Right forelimb (tissue), 1 donor: ENCODE measurements around the gene HOXA5.

Source experiments
- DNase-seq: peaks from one replicate; pipeline ENCODE4 v3.0.0-alpha.2; 2018

Gene HOXA5

GRCh38 chr7:27104341-27105058 lies 39.0 kb downstream of the HOXA5 start:
- no peak for DNase-seq

DNA sequence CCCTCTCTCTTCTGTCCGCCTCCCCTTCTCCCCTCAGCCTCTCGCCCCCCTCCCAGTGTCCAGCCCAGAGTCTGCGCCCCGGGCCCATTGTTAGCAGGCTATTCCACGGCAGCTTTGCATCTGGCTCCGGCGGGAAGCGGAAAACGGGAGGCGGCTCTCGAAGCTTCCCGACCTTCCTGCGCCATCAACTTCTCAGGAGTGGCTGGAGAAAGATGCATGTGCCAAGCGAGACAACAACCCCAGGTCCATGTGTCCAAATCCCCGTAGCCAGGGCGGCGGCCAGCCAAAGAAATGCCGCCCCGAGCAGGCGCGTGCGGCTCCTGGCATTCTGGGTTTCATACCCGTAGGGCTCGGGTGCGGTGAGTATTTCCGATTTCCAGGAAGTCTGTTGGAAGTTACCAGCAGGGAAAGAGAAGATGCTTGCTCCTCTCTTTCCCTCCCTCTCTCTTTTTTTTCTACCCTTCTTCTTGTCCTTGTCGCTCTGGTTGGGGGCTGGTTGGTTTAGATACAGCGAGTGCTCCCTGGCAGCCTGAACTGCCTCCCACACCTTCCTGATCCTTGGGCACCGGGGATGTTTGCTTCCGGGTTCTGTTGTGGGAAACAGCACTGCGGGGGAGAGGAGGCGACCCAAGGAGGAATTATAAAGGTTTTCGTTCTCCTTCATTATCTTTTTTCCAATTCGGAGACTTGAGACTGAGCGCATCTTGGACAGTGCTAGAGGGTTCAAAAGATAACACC lies 39.8 kb downstream of the HOXA5 start:
- DNase-seq, result no peak

DNA sequence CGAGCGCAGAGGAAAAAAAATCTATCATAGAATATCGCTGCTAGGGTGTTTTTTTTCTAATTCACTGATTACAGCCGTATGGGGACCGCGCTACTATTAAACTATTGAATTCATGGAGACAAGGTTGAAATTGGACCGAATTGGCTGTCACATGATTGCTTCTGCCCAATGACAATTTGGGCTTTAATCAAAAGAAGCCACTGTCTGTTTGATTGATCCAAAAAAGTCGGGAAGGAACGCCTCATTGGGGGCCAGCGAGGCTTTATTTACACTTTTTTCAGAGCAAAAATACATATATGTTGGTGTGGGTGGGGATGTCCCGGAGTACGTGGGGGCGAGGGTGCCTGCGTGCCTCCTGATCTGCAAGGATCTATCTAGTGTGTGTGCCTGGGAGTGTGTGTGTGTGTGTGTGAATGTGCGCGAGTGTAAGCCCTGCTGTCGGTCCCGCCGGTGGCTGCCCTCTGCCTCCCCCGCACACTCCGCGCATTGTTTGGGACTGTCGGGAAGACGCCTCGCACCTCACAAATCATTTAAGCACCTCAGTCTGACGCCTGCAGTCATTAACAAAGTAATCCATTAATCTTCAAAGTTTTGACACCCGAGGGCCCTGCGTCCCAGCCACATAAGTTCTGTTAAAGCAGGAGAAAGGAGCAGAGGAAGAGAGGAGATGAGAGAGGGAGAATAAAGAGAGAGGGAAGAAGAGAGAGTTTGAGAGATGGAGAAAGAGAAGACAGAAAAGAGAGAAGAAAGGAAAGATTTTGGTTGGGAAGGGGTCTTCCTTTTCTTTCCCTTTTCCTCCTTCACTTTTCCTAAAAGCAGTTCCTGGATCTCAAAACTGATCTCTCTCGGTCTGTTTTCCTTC lies 40.7 kb downstream of the HOXA5 start, which contains the start of gene HOXA2:
Gene HOXA2, minus strand, starts transcription at position 103 of the 862 bp plus-strand sequence. CDS start 183 bp downstream, outside the sequence.
- DNase-seq, result no peak

DNA sequence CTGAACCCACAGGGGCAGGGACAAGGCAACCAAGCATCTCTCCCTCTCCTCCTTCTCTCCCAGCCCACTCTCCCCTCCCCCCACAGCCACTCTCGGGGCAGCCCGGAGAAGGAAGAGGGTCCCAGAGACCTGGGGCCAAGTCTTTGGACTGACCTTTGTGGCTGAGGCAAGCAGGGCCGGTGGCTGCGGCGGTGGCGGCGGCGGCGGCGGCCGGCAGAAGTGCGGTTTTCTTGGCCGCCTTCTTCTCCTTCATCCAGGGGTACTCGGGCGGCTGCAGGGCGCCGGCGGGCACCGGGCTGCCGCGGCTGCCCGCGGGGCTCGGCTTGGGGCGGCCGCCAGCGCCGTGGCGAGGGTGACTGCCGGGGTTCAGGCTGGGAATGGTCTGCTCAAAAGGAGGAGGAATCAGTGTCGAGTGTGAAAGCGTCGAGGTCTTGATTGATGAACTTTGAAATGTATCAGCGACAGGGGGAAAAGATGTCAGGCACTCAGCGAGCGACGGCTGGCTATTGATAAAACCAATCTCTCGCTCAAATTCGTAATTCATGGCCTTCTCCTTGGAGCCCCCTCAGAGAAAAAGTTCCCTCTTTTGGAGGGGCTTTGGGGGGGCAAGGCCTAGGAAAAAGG lies 41.4 kb downstream of the HOXA5 start:
- DNase-seq, result no peak

DNA sequence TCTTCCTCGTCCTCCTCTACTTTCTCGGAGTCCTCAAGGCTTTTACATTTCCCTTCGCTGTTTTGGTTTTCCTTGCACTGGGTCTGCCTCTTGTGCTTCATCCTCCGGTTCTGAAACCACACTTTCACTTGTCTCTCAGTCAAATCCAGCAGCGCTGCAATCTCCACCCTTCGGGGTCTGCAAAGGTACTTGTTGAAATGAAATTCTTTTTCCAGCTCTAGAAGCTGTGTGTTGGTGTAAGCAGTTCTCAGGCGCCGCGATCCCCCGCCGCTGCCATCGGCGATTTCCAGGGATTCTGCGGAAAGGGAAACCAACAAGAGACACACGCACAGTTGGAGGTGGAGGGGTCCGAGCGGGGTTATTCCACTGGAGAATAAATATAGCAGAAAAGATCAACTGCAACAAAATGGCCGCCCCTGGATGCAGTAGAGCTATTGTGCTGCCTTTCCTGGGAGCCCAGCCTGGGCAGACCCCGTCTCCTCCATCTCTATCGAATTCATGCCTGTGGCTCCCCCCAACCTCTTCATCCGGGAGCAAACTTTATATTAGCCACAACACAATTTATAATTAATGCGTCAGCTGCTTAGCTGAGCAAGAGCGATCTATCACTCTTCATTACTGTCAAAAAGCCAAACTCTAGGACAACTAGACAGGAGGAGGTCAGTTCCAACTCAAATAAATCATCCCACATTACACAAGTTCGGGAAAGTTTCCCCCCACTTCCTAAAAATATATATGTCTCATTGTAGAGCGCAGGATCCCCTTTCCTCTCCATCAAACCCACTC lies 42.1 kb downstream of the HOXA5 start:
- DNase-seq, result no peak

GRCh38 chr7:27100694-27101170 lies 42.7 kb downstream of the HOXA5 start:
- no peak for DNase-seq

- DNase-seq, result no peak
These were observed 43.8 kb downstream of the HOXA5 start for GRCh38 chr7:27099453-27100370.

- peak; percentile 63 for DNase-seq
These were observed 44.7 kb downstream of the HOXA5 start for GRCh38 chr7:27098578-27099451.

- no peak for DNase-seq
These were observed 45.5 kb downstream of the HOXA5 start for GRCh38 chr7:27097686-27098577.

GRCh38 chr7:27096768-27097514 lies 46.5 kb downstream of the HOXA5 start:
- DNase-seq, result peak; percentile 70

DNA sequence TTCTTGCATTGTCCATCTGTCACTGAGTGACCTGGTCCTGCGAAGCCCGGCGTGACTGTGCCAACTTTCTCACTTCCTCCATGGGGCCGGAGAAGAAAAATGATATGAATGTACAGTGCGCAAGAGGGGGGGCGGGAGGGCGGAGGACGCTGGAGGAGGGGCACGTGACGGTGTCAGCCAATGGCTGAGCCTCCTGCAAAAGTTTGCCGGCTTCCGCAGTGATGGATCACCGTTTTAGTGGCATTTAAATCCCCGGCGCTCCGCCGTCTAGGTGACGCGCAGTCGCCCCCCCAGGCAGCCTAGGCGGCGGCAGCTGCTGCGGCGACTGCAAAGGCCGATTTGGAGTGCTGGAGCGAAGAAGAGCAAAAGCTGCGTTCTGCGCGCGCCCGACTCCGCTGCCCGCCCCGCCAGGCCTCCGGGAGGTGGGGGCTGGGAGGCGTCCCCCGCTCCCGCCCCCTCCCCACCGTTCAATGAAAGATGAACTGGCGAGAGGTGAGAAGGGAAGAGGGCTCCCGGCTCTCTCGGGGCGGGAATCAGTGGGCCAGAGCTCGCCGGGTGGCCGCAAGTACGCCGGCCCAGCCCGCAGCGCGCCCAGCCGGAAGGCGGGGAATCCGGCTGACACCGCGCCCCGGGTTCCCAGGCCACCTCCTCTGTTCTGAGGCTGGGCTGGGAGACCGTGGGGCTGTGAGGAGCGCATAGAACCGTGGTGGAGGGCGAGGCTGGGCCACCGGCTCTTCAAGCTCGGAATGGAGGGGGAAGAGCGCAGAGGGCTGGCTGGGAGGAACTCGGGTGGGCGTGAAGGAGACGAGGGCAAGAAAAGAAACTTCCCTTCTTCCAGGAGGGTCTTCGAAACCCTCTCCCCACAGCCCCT lies 47.3 kb downstream of the HOXA5 start, which contains the start of gene HOXA1:
Gene HOXA1, minus strand, starts transcription at position 104 of the 871 bp plus-strand sequence. Its CDS starts 88 bp downstream, at position 16.
- DNase-seq, result peak; percentile 83

DNA sequence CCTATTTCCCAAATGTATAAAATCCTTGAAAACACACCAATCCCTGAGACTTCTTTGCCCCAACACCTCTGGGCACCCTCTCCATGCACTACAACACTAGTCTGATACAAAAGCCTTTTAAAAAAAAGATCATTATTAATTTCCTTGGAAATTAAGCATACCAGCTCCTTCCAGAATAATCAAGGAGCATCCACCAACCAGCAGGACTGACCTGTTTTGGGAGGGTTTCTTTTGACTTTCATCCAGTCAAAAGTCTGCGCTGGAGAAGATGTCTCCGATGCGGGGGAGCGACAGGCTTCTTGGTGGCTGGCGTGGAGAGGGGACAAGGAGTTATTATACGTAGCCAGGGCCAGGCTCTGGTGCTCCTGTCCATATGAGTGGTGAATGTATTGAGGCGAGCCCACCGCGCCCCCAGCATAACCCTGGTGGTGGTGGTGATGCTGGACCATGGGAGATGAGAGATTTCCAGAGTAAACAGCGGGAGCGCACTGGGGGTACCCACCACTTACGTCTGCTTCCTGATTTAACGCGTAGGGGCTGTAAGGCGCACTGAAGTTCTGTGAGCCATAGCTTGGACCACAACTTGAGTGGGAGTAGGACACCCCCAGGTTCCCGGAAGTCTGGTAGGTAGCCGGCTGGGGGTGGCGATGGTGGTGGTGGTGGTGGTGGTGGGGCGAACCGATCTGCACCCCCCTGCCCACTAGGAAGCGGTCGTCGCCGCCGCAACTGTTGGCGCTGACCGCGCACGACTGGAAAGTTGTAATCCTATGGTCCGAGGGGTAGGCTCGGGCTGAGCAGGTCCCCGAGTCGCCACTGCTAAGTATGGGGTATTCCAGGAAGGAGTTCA lies 48.2 kb downstream of the HOXA5 start:
- DNase-seq, result no peak

DNA sequence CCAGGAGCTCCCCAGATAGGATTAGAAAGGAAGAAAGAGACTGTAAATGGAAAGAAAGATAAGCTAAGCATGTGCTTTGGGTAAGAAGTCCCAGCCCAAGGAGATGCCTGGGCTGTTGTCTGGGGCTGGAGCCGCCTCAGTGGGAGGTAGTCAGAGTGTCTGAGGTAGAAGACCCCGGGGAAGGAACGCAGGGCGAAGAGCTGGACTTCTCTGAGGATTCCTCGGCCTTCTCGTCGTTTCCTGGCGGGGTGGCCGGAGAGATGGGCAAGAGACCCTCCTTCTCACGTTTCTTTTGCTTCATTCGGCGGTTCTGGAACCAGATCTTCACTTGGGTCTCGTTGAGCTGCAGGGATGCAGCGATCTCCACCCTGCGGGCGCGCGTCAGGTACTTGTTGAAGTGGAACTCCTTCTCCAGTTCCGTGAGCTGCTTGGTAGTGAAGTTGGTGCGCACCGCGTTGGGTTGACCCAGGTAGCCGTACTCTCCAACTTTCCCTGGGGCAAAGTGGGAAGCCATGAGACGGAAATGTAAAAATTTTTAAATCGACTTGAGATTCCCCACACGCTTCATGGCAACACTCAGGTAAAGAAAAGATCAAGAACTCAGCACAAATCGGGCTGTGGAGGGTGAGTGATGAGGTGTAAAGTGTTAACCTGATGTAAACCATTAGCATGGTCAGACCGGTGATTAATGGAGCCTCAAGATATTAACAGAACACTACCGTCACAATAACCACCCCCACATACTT lies 49.0 kb downstream of the HOXA5 start:
- DNase-seq, result no peak

- DNase-seq, result no peak
These were observed 50.1 kb downstream of the HOXA5 start for GRCh38 chr7:27093184-27093895.
